Suprapubic skin (tissue), 4 donors: Measurements from ENCODE around the gene WWC2. TPM values are rescaled to one million over a fixed set of nuclear protein-coding genes. Genes with fewer than 3 reads are reported as not detected.

ENCODE experiments used
- DNase-seq, 2 donors: peaks; one replicate each; pipeline ENCODE4 v3.0.0-alpha.2; 2019; ENCODE audit warnings: low spot score in 2 of 2
- H3K27ac ChIP-seq: fragments of 200-600 bp; sonication (generic); one replicate; pipeline ENCODE4 v1.5.1; 2019
- H3K27me3 ChIP-seq: fragments of 200-600 bp; sonication (generic); one replicate; pipeline ENCODE4 v1.5.1; 2019
- H3K36me3 ChIP-seq: fragments of 200-600 bp; sonication (generic); one replicate; pipeline ENCODE4 v1.5.1; 2019
- H3K4me1 ChIP-seq: fragments of 200-600 bp; sonication (generic); one replicate; pipeline ENCODE4 v1.5.1; 2019
- H3K4me3 ChIP-seq: fragments of 200-600 bp; sonication (generic); one replicate; pipeline ENCODE4 v1.5.1; 2019; ENCODE audit warnings: mild to moderate bottlenecking
- H3K9me3 ChIP-seq: fragments of 200-600 bp; sonication (generic); one replicate; pipeline ENCODE4 v1.5.1; 2019
- EP300 ChIP-seq: sonication (generic); formaldehyde crosslinking; IDR thresholded peaks from one replicate; pipeline ENCODE4 v1.6.1; 2017; ENCODE audit warnings: antibody characterized with exemption
- POLR2A ChIP-seq, 2 donors: fragments of 450-650 bp; IDR thresholded peaks; one replicate each; pipeline ENCODE4 v1.6.1; 2017; ENCODE audit warnings: antibody characterized with exemption in 2 of 2, mild to moderate bottlenecking in 2 of 2, moderate library complexity in 2 of 2
- POLR2AphosphoS5 ChIP-seq, 3 donors: sonication (generic); formaldehyde crosslinking; IDR thresholded peaks; one replicate each; pipeline ENCODE4 v1.6.1; 2017; ENCODE audit warnings: antibody characterized with exemption in 3 of 3
- WGBS: methylation state at CpG from one replicate; pipeline ENCODE4 v1.1.5; 2018; 5-methylcytosine and 5-hydroxymethylcytosine counted together
- total RNA-seq, 4 donors: library from RNA; depleted of rRNA; stranded (reverse); fragments of >200 nt; gene quantifications; one replicate each; pipeline ENCODE4 v1.1.0, GENCODE V29; 2016
- TF ChIP-seq, protein P1 (sequence below), 2 donors: fragments of 200-600 bp in 1 of 2; fragments of 450-650 bp in 1 of 2; sonication (generic) in 1 of 2; IDR thresholded peaks; one replicate each; pipeline ENCODE4 v1.5.1; 2016 to 2019; ENCODE audit warnings: antibody characterized with exemption in 2 of 2, mild to moderate bottlenecking in 1 of 2, moderate library complexity in 1 of 2

Gene WWC2
- total RNA-seq, 4 donors from 2014 or later: 9.2 to 30.4 (median 15.2) TPM

DNA sequence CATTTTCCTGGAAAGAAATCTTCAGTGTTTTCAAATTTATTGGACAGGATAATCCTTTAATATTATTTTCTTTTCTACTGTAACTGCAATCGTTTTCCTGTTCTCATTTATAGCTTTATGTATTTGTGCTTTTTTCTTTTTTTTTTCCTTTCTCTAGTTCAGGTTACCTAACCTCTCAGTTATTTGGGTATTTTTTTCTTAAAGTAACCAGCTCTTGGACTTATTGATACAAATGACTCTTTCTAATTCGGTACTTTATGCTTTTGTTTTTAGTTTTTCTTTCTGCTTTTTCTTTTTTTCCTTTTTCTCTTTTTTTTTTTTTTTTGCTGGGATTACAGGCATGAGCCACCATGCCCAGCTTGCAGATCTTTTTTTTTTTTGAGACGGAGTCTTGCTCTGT is 25.2 kb downstream of the WWC2 start:
- no peaks in the 10 kb centered on the region for H3K36me3 ChIP-seq
- no peaks in the 10 kb centered on the region for H3K4me1 ChIP-seq
- no peaks in the 10 kb centered on the region for H3K9me3 ChIP-seq
- TF ChIP-seq, protein P1, sequence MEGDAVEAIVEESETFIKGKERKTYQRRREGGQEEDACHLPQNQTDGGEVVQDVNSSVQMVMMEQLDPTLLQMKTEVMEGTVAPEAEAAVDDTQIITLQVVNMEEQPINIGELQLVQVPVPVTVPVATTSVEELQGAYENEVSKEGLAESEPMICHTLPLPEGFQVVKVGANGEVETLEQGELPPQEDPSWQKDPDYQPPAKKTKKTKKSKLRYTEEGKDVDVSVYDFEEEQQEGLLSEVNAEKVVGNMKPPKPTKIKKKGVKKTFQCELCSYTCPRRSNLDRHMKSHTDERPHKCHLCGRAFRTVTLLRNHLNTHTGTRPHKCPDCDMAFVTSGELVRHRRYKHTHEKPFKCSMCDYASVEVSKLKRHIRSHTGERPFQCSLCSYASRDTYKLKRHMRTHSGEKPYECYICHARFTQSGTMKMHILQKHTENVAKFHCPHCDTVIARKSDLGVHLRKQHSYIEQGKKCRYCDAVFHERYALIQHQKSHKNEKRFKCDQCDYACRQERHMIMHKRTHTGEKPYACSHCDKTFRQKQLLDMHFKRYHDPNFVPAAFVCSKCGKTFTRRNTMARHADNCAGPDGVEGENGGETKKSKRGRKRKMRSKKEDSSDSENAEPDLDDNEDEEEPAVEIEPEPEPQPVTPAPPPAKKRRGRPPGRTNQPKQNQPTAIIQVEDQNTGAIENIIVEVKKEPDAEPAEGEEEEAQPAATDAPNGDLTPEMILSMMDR (IDR thresholded peaks at IDR 0.05): no peak
- TF ChIP-seq EP300 (no peak), POLR2A (IDR thresholded peaks at IDR 0.05) (no peak), POLR2AphosphoS5 (IDR thresholded peaks at IDR 0.05) (no peak)
- no peak for DNase-seq
- H3K27ac ChIP-seq: no peak overlapping the region
- 48% methylated on average over 3 of the region's 3 CpGs for WGBS
- H3K4me3 ChIP-seq: no peak overlapping the region
- no peaks in the 10 kb centered on the region for H3K27me3 ChIP-seq

DNA sequence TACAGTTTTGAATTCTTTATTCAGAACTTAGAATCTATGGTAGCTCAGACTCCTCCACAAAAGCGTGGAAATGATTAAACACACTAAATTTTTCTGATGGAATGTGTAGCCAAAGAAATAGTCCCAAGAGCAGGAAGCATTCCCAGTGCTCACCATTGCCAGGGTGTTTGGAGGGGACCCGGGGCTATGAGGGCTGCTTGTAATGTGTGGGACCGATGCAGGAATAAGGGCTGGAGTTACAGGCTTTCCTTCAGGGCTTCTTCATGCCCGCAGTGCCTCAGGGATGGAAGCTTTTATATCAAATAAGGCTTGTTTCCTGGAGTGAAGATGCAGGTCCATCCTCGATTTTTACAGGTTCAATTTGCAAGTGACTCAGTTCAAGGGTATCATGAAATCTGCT is 25.8 kb downstream of the WWC2 start:
- DNase-seq: no peak
- Histone ChIP-seq H3K27me3 (no peaks in the 10 kb centered on the region), H3K4me3 (no peak overlapping the region), H3K4me1 (no peaks in the 10 kb centered on the region), H3K9me3 (no peaks in the 10 kb centered on the region), H3K27ac (no peak overlapping the region), H3K36me3 (no peaks in the 10 kb centered on the region)
- TF ChIP-seq, protein P1 (IDR thresholded peaks at IDR 0.05): no peak
- TF ChIP-seq EP300 (no peak), POLR2A (IDR thresholded peaks at IDR 0.05) (no peak), POLR2AphosphoS5 (IDR thresholded peaks at IDR 0.05) (no peak)
- WGBS: 86% methylated on average over 5 of the region's 5 CpGs

DNA sequence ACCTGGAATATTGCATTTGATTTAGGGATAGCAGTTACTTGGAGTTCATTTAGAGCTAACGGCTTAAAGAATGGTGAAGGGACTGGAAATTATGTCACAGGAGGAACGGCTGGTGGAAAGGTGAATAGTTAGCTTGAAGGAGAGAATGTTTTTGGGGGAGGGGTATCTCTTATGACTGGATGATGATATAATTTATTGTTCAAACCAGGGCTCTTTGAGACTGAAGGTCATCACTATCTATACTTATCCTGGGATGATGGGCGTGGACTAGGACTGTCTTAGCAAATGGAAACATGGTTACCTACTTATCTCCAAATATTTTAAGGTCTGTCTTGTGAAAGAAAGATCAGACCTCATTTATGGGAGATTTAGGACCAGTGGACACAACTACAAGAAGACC is 30.1 kb downstream of the WWC2 start:
- no peaks in the 10 kb centered on the region for H3K9me3 ChIP-seq
- no peaks in the 10 kb centered on the region for H3K27me3 ChIP-seq
- no peak overlapping the region for H3K27ac ChIP-seq
- H3K4me3 ChIP-seq: no peak overlapping the region
- no peak for DNase-seq
- TF ChIP-seq, protein P1 (IDR thresholded peaks at IDR 0.05): no peak
- WGBS: 95% methylated on average over 3 of the region's 3 CpGs
- H3K4me1 ChIP-seq: peaks cover 7% of the 10 kb centered on the region
- no peaks in the 10 kb centered on the region for H3K36me3 ChIP-seq

DNA sequence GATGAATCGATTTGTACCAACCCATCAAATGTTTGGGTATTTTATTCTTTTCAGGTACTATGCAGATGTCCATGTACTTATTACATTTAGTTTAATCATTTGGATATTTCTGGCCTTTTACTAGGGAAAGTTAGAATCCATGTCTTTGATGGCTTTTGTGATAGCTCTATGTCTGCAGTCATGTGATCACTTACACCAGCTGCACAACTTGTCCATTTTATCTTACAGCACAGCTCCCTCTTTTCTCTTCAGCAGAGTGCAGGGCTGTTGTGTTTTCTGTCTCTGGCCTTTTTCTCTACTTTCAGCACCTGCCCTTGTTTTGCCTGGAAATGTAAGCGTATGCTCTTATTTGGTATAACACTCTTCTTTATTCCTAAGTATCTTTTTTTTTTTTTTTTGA is 30.6 kb downstream of the WWC2 start:
- WGBS: 91% methylated on average over 2 of the region's 2 CpGs
- peaks cover 7% of the 10 kb centered on the region for H3K4me1 ChIP-seq
- no peaks in the 10 kb centered on the region for H3K36me3 ChIP-seq
- no peak for DNase-seq
- no peak overlapping the region for H3K27ac ChIP-seq
- no peaks in the 10 kb centered on the region for H3K9me3 ChIP-seq
- TF ChIP-seq, protein P1 (IDR thresholded peaks at IDR 0.05): no peak
- TF ChIP-seq EP300: no peak
- TF ChIP-seq POLR2AphosphoS5 (IDR thresholded peaks at IDR 0.05): no peak
- no peak for TF ChIP-seq POLR2A (IDR thresholded peaks at IDR 0.05)
- H3K4me3 ChIP-seq: no peak overlapping the region
- no peaks in the 10 kb centered on the region for H3K27me3 ChIP-seq

DNA sequence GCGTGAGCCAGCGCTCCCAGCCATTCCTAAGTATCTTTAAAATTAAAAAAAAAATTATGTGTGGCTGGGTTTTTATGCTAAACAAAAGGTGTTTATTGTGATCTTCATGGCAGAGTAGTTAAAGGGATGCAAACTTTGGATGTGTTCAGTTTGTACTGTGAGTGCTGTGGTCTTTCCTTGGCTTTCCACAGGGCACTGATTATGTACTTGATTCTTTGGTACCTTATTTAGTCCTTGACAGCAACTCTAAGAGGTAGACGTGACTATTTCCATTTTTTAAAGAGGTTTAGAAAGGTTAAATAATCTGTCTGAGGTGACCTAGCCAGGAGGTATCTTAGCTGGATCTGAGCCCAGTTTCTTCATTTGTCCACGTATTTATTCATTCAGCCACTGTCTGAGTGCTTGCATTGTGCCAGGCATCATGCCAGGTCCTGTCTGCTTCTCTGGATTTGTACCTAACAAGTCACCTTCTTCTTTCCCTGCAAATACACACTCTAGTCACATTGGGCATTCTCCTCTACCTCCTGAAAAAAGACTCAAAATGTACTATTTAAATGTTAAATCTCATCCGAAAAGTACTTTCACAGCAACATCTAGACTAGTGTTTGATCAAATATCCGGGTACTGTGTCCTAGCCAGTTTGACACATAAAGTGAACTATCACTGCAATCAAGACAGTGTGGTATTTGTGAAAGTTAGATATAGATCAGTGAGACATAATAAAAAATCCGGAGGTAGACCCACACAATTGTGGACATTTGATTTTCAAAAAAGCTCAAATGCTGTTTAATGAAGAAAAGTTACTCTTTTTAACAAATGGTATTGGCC is 31.5 kb downstream of the WWC2 start:
- Histone ChIP-seq H3K4me3 (no peak overlapping the region), H3K9me3 (no peaks in the 10 kb centered on the region), H3K36me3 (no peaks in the 10 kb centered on the region), H3K27ac (no peak overlapping the region), H3K27me3 (no peaks in the 10 kb centered on the region), H3K4me1 (peaks cover 7% of the 10 kb centered on the region)
- DNase-seq: no peak
- no peak for TF ChIP-seq EP300
- TF ChIP-seq POLR2A (IDR thresholded peaks at IDR 0.05): no peak
- TF ChIP-seq, protein P1 (IDR thresholded peaks at IDR 0.05): no peak
- no peak for TF ChIP-seq POLR2AphosphoS5 (IDR thresholded peaks at IDR 0.05)
- 68% methylated on average over 7 of the region's 7 CpGs for WGBS
